Measurements from ENCODE around the gene MTHFD2L. TPM values are rescaled to one million over a fixed set of nuclear protein-coding genes. Genes with fewer than 3 reads are reported as not detected.

Gene MTHFD2L
- total RNA-seq, 1 donor from 2014 or later, result 14.1 TPM

DNA sequence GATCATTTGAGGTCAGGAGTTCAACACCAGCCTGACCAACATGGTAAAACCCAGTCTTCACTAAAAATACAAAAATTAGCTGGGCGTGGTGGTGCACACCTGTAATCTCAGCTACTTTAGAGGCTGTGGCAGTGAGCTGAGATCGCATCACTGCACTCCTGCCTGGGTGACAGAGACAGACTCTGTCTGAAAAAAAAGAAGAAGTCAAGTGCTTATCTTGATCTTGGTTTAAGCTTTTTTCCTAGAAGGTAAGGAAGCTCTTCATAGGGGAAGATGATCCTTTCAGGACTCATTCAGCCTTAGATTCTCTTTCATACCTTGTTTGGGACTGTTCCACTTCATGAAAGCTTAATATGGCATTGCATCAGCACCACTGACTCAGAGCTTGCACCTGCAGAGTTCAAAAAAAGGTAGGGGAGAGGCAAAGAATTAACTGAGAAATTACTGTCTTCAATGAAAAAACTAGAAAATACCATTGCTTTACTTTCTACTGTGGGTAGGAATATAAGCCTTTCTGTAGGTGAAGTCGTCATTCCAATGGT lies 79.6 kb downstream of the MTHFD2L start:
- no peak for ATAC-seq
- intact Hi-C loops (cut with DNase I), result no loop called here

GRCh38 chr4:74244049-74244448 lies 86.1 kb downstream of the MTHFD2L start:
- H3K36me3 ChIP-seq, result no peaks in the 10 kb centered on the region
- DNase-seq, result no peak
- H3K9me3 ChIP-seq, result no peaks in the 10 kb centered on the region
- intact Hi-C loops (cut with DNase I), result no loop called here
- H3K4me1 ChIP-seq, result no peaks in the 10 kb centered on the region
- no peaks in the 10 kb centered on the region for H3K27me3 ChIP-seq
- ATAC-seq, result no peak
- no peak overlapping the region for H3K4me3 ChIP-seq
- no peak overlapping the region for H3K27ac ChIP-seq
- TF ChIP-seq, protein P1, sequence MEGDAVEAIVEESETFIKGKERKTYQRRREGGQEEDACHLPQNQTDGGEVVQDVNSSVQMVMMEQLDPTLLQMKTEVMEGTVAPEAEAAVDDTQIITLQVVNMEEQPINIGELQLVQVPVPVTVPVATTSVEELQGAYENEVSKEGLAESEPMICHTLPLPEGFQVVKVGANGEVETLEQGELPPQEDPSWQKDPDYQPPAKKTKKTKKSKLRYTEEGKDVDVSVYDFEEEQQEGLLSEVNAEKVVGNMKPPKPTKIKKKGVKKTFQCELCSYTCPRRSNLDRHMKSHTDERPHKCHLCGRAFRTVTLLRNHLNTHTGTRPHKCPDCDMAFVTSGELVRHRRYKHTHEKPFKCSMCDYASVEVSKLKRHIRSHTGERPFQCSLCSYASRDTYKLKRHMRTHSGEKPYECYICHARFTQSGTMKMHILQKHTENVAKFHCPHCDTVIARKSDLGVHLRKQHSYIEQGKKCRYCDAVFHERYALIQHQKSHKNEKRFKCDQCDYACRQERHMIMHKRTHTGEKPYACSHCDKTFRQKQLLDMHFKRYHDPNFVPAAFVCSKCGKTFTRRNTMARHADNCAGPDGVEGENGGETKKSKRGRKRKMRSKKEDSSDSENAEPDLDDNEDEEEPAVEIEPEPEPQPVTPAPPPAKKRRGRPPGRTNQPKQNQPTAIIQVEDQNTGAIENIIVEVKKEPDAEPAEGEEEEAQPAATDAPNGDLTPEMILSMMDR (IDR thresholded peaks at IDR 0.05), result no peak

More for the DNA sequence above, 79.6 kb downstream of the MTHFD2L start:
- H3K4me3 ChIP-seq, result no peak overlapping the region
- H3K4me1 ChIP-seq, result no peaks in the 10 kb centered on the region
- no peaks in the 10 kb centered on the region for H3K9me3 ChIP-seq
- H3K27me3 ChIP-seq, result no peaks in the 10 kb centered on the region
- no peak for DNase-seq
- no peak overlapping the region for H3K27ac ChIP-seq
- TF ChIP-seq, protein P1 (IDR thresholded peaks at IDR 0.05), result no peak
- H3K36me3 ChIP-seq, result no peaks in the 10 kb centered on the region

DNA sequence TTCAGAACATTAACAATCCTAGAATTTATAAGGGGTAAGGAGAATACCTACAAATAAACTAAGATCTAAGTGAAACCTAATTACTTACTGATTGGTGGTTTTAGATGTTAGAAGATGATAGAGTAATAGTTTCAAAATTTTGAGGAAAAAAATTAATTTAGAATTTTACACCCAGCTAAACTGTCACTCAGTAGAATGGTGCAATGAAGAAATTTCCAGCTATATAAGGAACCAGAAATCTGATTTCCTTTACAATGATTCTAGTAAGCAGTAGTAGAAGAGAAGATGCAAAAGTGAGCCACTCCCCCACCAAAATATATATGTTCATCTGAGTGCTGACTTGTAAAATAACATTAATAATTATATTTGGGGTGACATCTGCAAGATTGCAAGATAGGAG lies 95.0 kb downstream of the MTHFD2L start:
- TF ChIP-seq, protein P1 (IDR thresholded peaks at IDR 0.05), result no peak
- DNase-seq, result no peak
- Histone ChIP-seq H3K27ac (no peak overlapping the region), H3K9me3 (no peaks in the 10 kb centered on the region), H3K27me3 (no peaks in the 10 kb centered on the region), H3K36me3 (no peaks in the 10 kb centered on the region), H3K4me1 (no peaks in the 10 kb centered on the region), H3K4me3 (no peak overlapping the region)
- ATAC-seq, result no peak
- intact Hi-C loops (cut with DNase I), result no loop called here

DNA sequence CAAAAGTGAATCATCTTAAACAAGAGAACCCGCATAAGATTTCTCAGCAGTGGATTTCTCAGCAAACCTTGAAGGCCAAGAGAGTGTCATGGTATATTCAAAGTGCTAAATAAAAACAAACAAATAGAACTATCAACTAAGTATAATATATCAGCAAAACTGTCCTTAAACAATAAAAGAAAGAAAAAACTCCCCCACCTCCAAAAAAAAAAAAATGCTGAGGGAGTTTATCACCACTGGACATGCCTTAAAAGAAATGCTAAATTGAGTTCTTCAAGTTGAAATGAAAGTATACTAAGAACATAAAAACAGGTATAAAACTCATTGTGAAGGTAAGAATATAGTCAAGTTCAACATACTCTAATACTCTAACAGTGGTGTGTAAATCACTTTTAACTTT lies 96.5 kb downstream of the MTHFD2L start:
- intact Hi-C loops (cut with DNase I), result no loop called here
- H3K27ac ChIP-seq, result no peak overlapping the region
- H3K27me3 ChIP-seq, result no peaks in the 10 kb centered on the region
- no peak overlapping the region for H3K4me3 ChIP-seq
- TF ChIP-seq, protein P1 (IDR thresholded peaks at IDR 0.05), result no peak
- no peaks in the 10 kb centered on the region for H3K4me1 ChIP-seq
- H3K9me3 ChIP-seq, result no peaks in the 10 kb centered on the region
- ATAC-seq (no peak), DNase-seq (no peak)
- no peaks in the 10 kb centered on the region for H3K36me3 ChIP-seq

- H3K9me3 ChIP-seq, result no peaks in the 10 kb centered on the region
- no peak for DNase-seq
Observed at GRCh38 chr4:74255096-74255495, 97.2 kb downstream of the MTHFD2L start.

More at GRCh38 chr4:74255096-74255495, 97.2 kb downstream of the MTHFD2L start:
- no peak for ATAC-seq
- no peak overlapping the region for H3K4me3 ChIP-seq
- TF ChIP-seq, protein P1 (IDR thresholded peaks at IDR 0.05), result no peak
- no peaks in the 10 kb centered on the region for H3K27me3 ChIP-seq
- intact Hi-C loops (cut with DNase I), result no loop called here
- no peaks in the 10 kb centered on the region for H3K36me3 ChIP-seq
- no peak overlapping the region for H3K27ac ChIP-seq
- H3K4me1 ChIP-seq, result no peaks in the 10 kb centered on the region
